Stimulated activated CD8-positive, alpha-beta memory T cell treated with anti-CD3 and anti-CD28 coated beads, Interleukin-7, amount 100 ng/mL, for 48 hours (primary cell): ENCODE measurements around the gene SEC61B.

ENCODE experiments used
- DNase-seq, 2 donors: peaks; one replicate each; pipeline ENCODE4 v3.0.0-alpha.2; 2020; ENCODE audit warnings: low read depth in 1 of 2; ENCODE audit errors: extremely low read depth in 1 of 2

The SEC61B gene

DNA sequence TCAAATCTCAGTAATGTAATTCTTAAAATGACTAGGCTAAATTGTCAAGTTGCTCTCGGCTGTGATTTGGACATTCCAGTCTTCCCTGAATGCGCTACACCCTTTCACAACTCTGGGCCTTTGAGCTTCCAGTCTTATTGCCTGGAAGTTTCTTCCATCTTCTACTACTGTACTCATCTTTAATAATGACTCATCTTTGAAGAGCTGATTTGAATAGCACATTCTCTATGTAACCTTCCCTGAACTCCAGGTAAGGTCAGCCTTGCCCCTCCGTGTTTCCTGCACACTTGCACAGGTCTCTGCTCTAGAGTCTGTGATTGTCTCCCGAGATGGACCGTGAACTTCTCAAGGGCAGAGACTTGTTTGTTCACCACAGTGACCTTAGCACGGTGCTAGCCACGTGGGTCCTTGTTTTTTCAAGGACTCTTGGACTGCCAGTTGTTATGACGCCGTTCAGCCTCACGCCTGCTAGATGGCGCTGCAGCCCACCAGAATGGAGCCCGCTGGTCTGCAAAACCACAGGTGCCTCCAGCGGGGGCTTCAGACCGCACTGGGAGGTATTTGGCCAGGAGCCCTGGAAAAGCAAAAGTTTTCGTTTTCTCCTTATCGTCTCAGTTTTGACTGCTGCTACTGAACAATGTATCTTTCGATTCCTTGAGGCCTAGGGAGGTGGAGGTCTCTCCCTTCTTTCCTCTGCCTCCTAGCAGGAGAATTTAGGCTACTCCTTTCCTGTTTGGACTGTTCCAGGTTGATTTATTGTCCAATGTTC, 44.4 kb downstream of the SEC61B start:
- DNase-seq, result peak; percentile 48 to 61

- no peak for DNase-seq
Observed at GRCh38 chr9:99269416-99269815, 47.3 kb downstream of the SEC61B start.

DNA sequence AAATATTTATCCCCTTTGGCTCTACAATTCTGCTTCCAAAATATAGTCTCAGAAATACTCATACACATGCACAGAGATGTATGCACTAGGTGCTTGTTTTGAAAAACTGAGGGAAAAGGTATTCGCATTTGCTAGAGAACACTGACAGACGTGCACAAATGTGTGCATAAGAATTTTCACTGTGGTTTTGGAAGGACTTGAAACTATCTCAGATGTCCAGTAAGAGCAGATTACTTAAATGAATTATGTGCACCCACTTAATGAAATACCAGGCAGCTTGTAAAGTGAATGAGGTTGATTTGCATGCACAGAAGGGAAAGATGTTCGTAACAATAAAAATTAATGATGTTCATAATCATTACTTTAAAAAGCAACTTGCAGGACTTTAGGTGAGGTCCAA, 48.4 kb downstream of the SEC61B start:
- DNase-seq, result no peak

DNA sequence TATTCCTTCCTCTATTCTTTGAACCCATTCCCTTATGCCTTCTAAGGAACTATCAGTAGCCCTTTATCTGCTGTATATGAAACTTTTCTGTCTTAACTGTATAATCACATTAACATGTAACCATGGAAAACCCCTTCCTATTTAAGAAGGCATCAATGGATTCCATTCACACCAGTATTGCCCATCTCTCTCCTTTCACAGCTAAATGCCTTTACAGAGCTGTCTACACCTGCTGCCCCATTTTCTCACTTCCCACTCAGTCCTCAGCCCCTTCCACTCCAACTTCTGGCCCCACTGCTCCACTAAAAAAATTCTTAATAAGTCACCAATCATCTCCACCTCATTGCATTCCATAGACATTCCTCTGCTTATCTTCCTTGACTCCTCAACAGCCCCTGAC, 50.8 kb downstream of the SEC61B start:
- DNase-seq, result no peak

GRCh38 chr9:99274016-99274415, 51.9 kb downstream of the SEC61B start:
- DNase-seq, result no peak

DNA sequence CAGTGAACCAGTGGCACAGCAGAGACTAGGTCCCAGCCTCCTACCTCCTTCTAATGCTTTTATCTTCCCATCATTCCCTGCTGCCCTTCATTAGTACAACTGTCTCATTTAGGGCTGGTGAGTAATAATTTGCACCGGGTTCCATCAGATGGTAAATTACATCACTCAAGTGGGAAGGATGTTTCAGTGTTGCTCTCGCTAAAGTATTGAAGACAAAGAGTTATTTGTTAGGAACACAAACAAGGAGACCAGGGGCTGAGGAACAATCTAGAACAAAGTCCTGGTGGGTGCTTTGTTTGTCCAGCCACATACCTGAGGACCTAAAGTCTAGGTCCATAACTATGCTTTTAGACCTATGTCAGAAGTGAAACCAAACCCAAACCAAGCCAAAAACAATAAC, 52.4 kb downstream of the SEC61B start:
- DNase-seq, result no peak
